Activated T-cell treated with anti-CD3 and anti-CD28 coated beads, Interleukin-2, amount 50 U/mL, for 72 hours (primary cell): ENCODE results near the gene N4BP2L1. TPM values are rescaled to one million over a fixed set of nuclear protein-coding genes. Genes with fewer than 3 reads are reported as not detected.
A peak's percentile ranks its signal among the peaks of the same experiment; 100 is the strongest.

Source experiments
- ATAC-seq, 2 donors: fragments of 150-1000 bp; cut with Tn5 transposase; replicated peaks in 1 of 2; 2 replicates each; pipeline ENCODE4 v1.10.0; 2021; ENCODE audit warnings: moderate library complexity in 2 of 2, mild to moderate bottlenecking in 1 of 2
- DNase-seq, 2 donors: peaks; one replicate each; pipeline ENCODE4 v3.0.0; 2021 to 2022; ENCODE audit warnings: mixed read lengths in 1 of 2
- H3K27ac Mint-ChIP-seq: one replicate; pipeline ENCODE4 v1.8.0; 2022; ENCODE audit warnings: mild to moderate bottlenecking, moderate library complexity, mixed read lengths
- H3K27me3 Mint-ChIP-seq: one replicate; pipeline ENCODE4 v1.8.0; 2022; ENCODE audit warnings: low read depth, mixed read lengths
- H3K36me3 Mint-ChIP-seq, 2 donors: one replicate each; pipeline ENCODE4 v1.8.0; 2022; ENCODE audit warnings: mixed read lengths in 2 of 2, mild to moderate bottlenecking in 1 of 2; ENCODE audit not compliant: insufficient read depth in 2 of 2
- H3K4me1 Mint-ChIP-seq: one replicate; pipeline ENCODE4 v1.8.0; 2022; ENCODE audit warnings: low read depth, mixed read lengths
- H3K4me3 Mint-ChIP-seq, 2 donors: one replicate each; pipeline ENCODE4 v1.8.0; 2022; ENCODE audit warnings: mild to moderate bottlenecking in 2 of 2, mixed read lengths in 2 of 2, moderate library complexity in 2 of 2
- H3K9me3 Mint-ChIP-seq, 2 donors: one replicate each; pipeline ENCODE4 v1.8.0; 2022; ENCODE audit warnings: mixed read lengths in 2 of 2
- total RNA-seq, 2 donors: library from RNA; stranded (reverse); gene quantifications; one replicate each; pipeline ENCODE4 v1.2.3, GENCODE V29; 2022

The N4BP2L1 gene
- total RNA-seq, 2 donors from 2014 or later = 38.4 to 51.5 TPM

- H3K36me3 Mint-ChIP-seq = peaks cover 18 to 24% of the 10 kb centered on the region in 2 donors
- peaks cover 0 to 2% of the 10 kb centered on the region in 2 donors for H3K9me3 Mint-ChIP-seq
- DNase-seq = peak; percentile 61 to 67
- no peaks in the 10 kb centered on the region for H3K27me3 Mint-ChIP-seq
- peak overlapping the region; percentile 99 for H3K27ac Mint-ChIP-seq
- H3K4me1 Mint-ChIP-seq = peaks cover 50% of the 10 kb centered on the region
- H3K4me3 Mint-ChIP-seq = peak overlapping the region; percentile 90 to 99
- peak; percentile 35 to 36 for ATAC-seq
Observed at GRCh38 chr13:32426990-32427851, 709 bp downstream of the N4BP2L1 start.

- H3K36me3 Mint-ChIP-seq = peaks cover 21 to 28% of the 10 kb centered on the region in 2 donors
Observed at GRCh38 chr13:32426191-32426989, 1.5 kb downstream of the N4BP2L1 start.

GRCh38 chr13:32425158-32425557, 2.8 kb downstream of the N4BP2L1 start:
- peaks cover 46% of the 10 kb centered on the region for H3K4me1 Mint-ChIP-seq
- H3K27me3 Mint-ChIP-seq = no peaks in the 10 kb centered on the region
- peak overlapping the region; percentile 78 for H3K27ac Mint-ChIP-seq
- peak overlapping the region; percentile 89 to 99 for H3K4me3 Mint-ChIP-seq
- ATAC-seq (no peak), DNase-seq (no peak)
- H3K9me3 Mint-ChIP-seq = peaks cover under 1 to 3% of the 10 kb centered on the region in 2 donors
- H3K36me3 Mint-ChIP-seq = peaks cover 27 to 38% of the 10 kb centered on the region in 2 donors

More at GRCh38 chr13:32426191-32426989, 1.5 kb downstream of the N4BP2L1 start:
- peak; percentile 65 to 68 for ATAC-seq
- Mint-ChIP-seq H3K27me3 (no peaks in the 10 kb centered on the region), H3K27ac (peak overlapping the region; percentile 99), H3K9me3 (peaks cover 0 to 2% of the 10 kb centered on the region in 2 donors), H3K4me3 (peak overlapping the region; percentile 89 to 99), H3K4me1 (peaks cover 50% of the 10 kb centered on the region)
- peak; percentile 36 to 43 for DNase-seq

GRCh38 chr13:32423592-32423991, 4.3 kb downstream of the N4BP2L1 start:
- ATAC-seq = no peak
- Mint-ChIP-seq H3K36me3 (peaks cover 36 to 50% of the 10 kb centered on the region in 2 donors), H3K4me3 (peak overlapping the region in 1 of 2 donors; percentile 0), H3K27ac (peak overlapping the region; percentile 69), H3K9me3 (peaks cover 4 to 9% of the 10 kb centered on the region in 2 donors), H3K27me3 (no peaks in the 10 kb centered on the region), H3K4me1 (peaks cover 38% of the 10 kb centered on the region)
- no peak for DNase-seq

GRCh38 chr13:32419862-32420261, 8.1 kb downstream of the N4BP2L1 start:
- no peak overlapping the region for H3K4me3 Mint-ChIP-seq

GRCh38 chr13:32417995-32418394, 9.9 kb downstream of the N4BP2L1 start:
- DNase-seq = no peak

More at GRCh38 chr13:32419862-32420261, 8.1 kb downstream of the N4BP2L1 start:
- H3K27me3 Mint-ChIP-seq = no peaks in the 10 kb centered on the region
- no peak for DNase-seq
- ATAC-seq = no peak
- H3K9me3 Mint-ChIP-seq = peaks cover 9% of the 10 kb centered on the region in 2 donors
- peaks cover 19% of the 10 kb centered on the region for H3K4me1 Mint-ChIP-seq
- H3K27ac Mint-ChIP-seq = no peak overlapping the region
- peaks cover 31 to 54% of the 10 kb centered on the region in 2 donors for H3K36me3 Mint-ChIP-seq

GRCh38 chr13:32415019-32415418, 12.9 kb downstream of the N4BP2L1 start:
- H3K9me3 Mint-ChIP-seq = peaks cover 6 to 7% of the 10 kb centered on the region in 2 donors
- H3K27ac Mint-ChIP-seq = no peak overlapping the region
- peak in 1 of 2 donors; percentile 21 for DNase-seq
- H3K4me3 Mint-ChIP-seq = no peak overlapping the region
- H3K4me1 Mint-ChIP-seq = peaks cover 3% of the 10 kb centered on the region
- peaks cover 15 to 23% of the 10 kb centered on the region in 2 donors for H3K36me3 Mint-ChIP-seq
- H3K27me3 Mint-ChIP-seq = no peaks in the 10 kb centered on the region
- ATAC-seq = peak; percentile 40 to 59

More at GRCh38 chr13:32417995-32418394, 9.9 kb downstream of the N4BP2L1 start:
- Mint-ChIP-seq H3K4me3 (no peak overlapping the region), H3K4me1 (peaks cover 3% of the 10 kb centered on the region), H3K36me3 (peaks cover 27 to 42% of the 10 kb centered on the region in 2 donors), H3K9me3 (peaks cover 9% of the 10 kb centered on the region in 2 donors), H3K27me3 (no peaks in the 10 kb centered on the region), H3K27ac (peak overlapping the region; percentile 64)
- ATAC-seq = no peak

GRCh38 chr13:32414580-32414979, 13.3 kb downstream of the N4BP2L1 start:
- no peak for ATAC-seq
- H3K4me1 Mint-ChIP-seq = peaks cover 7% of the 10 kb centered on the region

GRCh38 chr13:32413284-32413683, 14.6 kb downstream of the N4BP2L1 start:
- no peak overlapping the region for H3K4me3 Mint-ChIP-seq
- no peaks in the 10 kb centered on the region for H3K27me3 Mint-ChIP-seq
- H3K4me1 Mint-ChIP-seq = peaks cover 16% of the 10 kb centered on the region
- H3K27ac Mint-ChIP-seq = no peak overlapping the region
- DNase-seq (no peak), ATAC-seq (no peak)
- peaks cover 5 to 12% of the 10 kb centered on the region in 2 donors for H3K36me3 Mint-ChIP-seq
- H3K9me3 Mint-ChIP-seq = peaks cover 0 to 4% of the 10 kb centered on the region in 2 donors

More at GRCh38 chr13:32414580-32414979, 13.3 kb downstream of the N4BP2L1 start:
- no peak overlapping the region for H3K4me3 Mint-ChIP-seq
- peaks cover 4 to 6% of the 10 kb centered on the region in 2 donors for H3K9me3 Mint-ChIP-seq
- H3K36me3 Mint-ChIP-seq = peaks cover 11 to 19% of the 10 kb centered on the region in 2 donors
- no peaks in the 10 kb centered on the region for H3K27me3 Mint-ChIP-seq
- H3K27ac Mint-ChIP-seq = no peak overlapping the region
- DNase-seq = no peak

- Mint-ChIP-seq H3K4me3 (no peak overlapping the region), H3K27me3 (no peaks in the 10 kb centered on the region), H3K27ac (no peak overlapping the region), H3K4me1 (peaks cover 30% of the 10 kb centered on the region), H3K9me3 (no peaks in the 10 kb centered on the region), H3K36me3 (peaks cover 0 to 5% of the 10 kb centered on the region in 2 donors)
- ATAC-seq (no peak), DNase-seq (no peak)
Observed at GRCh38 chr13:32409561-32410421, 18.1 kb downstream of the N4BP2L1 start.

- no peak for DNase-seq
- H3K4me3 Mint-ChIP-seq = peak overlapping the region in 1 of 2 donors; percentile 80
- H3K27ac Mint-ChIP-seq = no peak overlapping the region
- no peaks in the 10 kb centered on the region for H3K27me3 Mint-ChIP-seq
- peaks cover 0 to 5% of the 10 kb centered on the region in 2 donors for H3K36me3 Mint-ChIP-seq
- H3K4me1 Mint-ChIP-seq = peaks cover 30% of the 10 kb centered on the region
- no peaks in the 10 kb centered on the region for H3K9me3 Mint-ChIP-seq
- no peak for ATAC-seq
Observed at GRCh38 chr13:32409001-32409313, 19.0 kb downstream of the N4BP2L1 start.

GRCh38 chr13:32408296-32409000, 19.5 kb downstream of the N4BP2L1 start:
- Mint-ChIP-seq H3K27me3 (no peaks in the 10 kb centered on the region), H3K9me3 (no peaks in the 10 kb centered on the region), H3K4me3 (peak overlapping the region; percentile 67 to 80), H3K27ac (peak overlapping the region; percentile 45), H3K4me1 (peaks cover 30% of the 10 kb centered on the region), H3K36me3 (peaks cover 0 to 5% of the 10 kb centered on the region in 2 donors)
- ATAC-seq = peak; percentile 36 to 51
- no peak for DNase-seq
